SKM-1 (cell line): ENCODE measurements around the gene SLC12A2.

Source experiments
- DNase-seq: peaks from one replicate; lab custom pipeline; 2025; ENCODE audit not compliant: unreplicated experiment; lab: John Stamatoyannopoulos, UW

The SLC12A2 gene

GRCh38 chr5:128093368-128093767, 9.8 kb downstream of the SLC12A2 start:
- no peak for DNase-seq

GRCh38 chr5:128097224-128097623, 13.7 kb downstream of the SLC12A2 start:
- no peak for DNase-seq

DNA sequence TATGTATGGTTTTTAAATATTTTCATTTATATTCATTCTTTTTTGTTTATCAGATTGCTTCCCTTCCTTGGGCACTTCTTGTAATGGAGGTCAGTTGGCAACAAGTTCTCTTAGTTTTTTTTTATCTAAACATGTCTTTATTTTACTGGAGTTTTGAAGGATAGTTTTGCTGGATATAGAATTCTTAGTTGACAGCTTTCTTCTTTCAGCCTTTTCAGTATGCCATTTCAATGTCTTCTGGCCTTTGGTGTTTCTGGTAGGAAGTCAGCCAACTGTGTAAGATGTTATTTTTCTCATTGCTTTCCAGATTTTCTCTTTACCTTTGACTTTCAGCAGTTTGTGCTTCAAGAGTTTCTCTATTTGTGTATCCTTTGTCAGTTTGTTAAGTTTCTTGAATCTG, 14.2 kb downstream of the SLC12A2 start:
- no peak for DNase-seq

DNA sequence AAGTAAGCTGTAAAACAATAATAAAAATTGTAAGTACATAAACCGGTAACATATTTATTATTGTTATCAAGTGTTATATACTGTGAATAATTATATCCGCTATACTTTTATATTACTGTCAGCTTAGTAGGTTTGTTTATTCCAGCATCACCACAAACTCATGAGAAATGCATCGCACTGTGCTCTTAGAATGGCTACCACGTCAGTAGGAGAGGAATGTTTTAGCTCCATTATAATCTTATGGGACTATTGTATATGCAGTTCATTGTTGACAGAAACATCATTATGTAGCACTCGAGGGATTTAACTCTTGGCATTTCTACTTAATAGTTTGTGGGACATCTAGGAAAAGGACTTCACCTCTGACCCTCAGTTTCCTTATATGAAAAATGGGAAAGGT, 16.4 kb downstream of the SLC12A2 start:
- no peak for DNase-seq

DNA sequence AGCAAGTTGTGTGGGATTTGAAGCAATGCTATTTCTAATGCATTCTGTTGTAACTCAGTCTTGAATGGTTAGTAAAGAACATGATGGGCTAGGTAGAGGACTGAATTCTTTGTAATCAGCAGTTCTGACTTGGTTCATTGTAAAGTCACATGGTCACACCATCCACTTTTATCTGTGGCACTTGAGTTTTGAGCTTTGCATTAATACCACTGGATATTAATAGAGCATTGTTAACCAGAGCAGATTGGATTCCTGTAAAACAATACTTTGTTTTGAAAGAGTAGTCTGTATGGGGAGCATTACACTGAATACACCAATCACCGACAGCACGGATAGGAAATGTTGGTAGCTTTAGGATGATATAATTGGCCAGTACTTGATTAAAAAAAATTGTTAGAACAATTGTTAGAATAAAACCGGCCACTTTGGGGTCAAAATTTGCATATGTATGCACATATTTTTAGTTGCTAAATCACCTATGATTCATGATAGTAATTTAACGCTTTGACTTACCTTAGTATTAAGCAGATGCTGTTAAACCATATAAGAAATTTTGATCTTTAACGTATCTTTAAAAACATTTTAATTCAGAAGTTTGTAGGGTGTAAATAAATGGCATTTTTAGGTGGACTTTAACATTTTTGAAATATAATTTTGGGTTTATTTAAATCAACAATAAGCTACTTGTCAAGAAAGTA, 17.4 kb downstream of the SLC12A2 start:
- no peak for DNase-seq

DNA sequence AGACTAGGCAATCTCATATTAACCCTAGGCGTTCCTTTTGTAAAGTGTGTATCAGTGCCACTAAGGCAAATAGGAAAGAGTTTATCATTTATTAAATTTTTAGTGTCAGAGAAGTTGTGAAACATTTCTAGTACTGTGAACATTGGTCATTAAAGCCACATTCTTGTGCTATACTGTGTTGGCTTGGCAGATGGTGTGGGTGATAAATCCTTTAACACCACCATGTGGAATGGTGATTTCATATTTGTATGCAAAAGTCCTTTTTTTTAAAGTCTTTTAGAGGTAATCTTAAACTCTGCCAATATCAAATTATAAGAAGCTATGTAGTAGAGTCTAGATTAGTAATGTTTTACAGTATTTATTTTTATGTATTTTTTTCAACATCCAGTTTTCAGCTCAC, 18.1 kb downstream of the SLC12A2 start:
- DNase-seq: no peak

- DNase-seq: no peak
Measured at GRCh38 chr5:128105203-128105602, 21.6 kb downstream of the SLC12A2 start.

DNA sequence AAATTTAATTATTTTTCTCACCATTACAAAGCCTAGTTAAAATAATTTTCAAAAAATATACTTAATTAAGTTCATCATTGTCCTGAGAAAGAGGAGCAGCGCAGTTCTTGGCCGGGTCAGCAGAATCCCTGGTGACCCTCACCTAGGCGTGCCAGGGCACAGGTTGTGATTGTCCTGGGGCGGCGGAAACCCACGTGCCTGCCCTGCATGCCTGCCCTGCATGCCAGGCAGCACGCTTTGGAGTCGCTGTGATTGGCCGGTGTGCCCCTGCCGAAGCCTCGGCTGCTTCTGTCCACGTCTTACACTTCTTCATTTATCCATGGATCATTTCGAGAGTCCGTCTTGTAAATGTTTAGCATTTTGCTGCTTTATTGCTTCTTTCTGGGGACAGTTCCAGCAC, 25.6 kb downstream of the SLC12A2 start:
- no peak for DNase-seq

- DNase-seq: no peak
Measured at GRCh38 chr5:128109766-128110165, 26.2 kb downstream of the SLC12A2 start.

DNA sequence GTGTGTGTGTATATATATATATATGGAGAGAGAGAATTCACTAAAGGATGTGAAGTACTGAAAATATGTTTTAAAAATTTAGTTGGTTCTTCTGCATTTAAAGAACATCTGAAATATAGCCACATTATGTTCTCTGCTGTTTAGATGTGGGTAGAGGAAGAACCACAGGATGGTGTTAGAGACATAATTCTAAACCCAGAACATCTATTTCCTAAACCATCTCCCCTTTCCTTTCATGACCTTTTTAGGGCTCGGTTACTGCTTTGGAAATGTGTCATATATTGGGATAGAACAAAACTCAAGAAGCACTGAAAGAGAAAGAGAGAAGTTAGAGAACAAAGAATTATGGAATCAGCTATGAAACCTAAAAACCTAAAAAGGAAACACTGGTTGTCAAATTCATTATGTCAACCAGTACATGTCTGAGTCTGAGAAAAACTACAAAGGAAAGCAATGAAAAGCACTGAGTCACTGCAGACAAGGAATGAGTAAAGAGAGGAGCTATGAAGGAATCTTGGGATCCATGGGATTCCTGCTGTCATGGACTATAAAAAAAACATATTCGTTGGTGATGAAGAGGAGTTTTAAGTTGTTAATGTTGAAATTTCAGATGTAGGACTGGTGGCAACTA, 28.4 kb downstream of the SLC12A2 start:
- DNase-seq: no peak

- DNase-seq: no peak
Measured at GRCh38 chr5:128116445-128116844, 32.9 kb downstream of the SLC12A2 start.

DNA sequence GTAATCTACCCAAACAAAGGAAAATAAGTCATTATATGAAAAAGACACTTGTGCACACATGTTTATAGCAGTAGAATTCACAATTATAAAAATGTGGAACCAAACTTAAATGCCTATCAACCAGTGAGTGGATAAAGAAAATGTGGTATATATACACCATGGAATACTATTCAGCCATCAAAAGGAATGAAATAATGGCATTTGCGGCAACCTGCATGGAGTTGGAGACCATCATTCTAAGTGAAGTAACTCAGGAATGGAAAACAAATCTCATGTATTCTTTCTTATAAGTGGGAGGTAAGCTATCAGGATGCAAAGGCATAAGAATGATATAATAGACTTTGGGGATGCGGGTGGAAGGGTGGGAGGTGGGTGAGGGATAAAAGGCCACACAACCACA, 34.6 kb downstream of the SLC12A2 start:
- DNase-seq: no peak

DNA sequence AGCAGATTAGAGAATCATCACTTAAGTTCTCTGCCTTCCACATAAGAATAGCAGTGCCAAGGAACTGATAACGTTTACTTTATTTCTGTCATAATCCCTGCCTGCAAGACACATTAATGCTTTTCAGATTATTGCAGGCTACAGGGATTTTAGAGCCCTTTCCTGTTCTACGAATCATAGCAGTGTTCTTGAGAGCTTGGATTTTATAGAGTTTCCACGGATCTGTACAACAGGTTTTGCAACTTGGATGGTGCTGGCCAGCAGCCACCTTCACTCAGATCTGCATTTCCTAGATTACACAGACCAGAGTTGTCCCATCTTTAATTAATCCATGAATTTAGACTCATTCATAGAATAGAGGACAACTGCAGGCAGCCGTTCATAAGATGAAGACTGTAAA, 38.1 kb downstream of the SLC12A2 start:
- no peak for DNase-seq

- no peak for DNase-seq
Measured at GRCh38 chr5:128123936-128124335, 40.4 kb downstream of the SLC12A2 start.

GRCh38 chr5:128126241-128126640, 42.7 kb downstream of the SLC12A2 start:
- DNase-seq: no peak

DNA sequence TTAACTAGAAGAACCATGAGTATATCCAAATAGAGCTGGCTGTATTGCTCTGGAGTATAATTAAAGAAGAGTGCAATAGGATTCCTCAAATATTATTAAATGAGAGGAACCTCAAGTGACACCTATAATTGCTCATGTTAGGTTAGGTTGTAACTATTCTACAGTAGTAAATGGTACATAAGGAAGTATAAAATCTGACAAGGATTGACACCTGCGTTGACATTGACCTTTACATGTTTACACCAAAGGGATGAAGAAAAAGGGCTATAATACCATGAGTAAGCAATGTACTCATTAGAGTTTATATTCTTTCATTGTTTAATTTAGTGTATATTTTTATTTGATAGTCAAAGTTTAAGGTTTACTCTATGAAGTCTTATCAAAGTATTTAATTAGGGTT, 48.9 kb downstream of the SLC12A2 start:
- no peak for DNase-seq

GRCh38 chr5:128135286-128135685, 51.7 kb downstream of the SLC12A2 start:
- no peak for DNase-seq

DNA sequence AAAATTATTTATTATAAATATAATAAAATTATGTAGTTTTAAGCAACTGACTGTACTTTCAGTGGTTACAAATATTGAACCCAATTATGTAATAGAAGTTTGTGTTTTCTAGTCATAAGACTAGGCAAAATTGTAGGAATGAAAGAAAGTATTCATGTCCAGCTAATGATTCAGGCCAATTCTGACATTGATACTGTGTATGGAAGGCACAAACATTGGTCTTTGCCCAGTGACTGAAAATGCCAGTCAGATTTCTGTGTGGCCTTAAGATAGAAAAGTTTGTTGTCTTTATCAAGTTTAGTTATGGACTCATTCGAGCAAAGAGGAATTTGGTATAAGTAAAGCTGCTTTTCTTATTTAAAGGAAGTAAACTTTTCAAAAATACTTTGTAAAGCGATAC, 60.3 kb downstream of the SLC12A2 start:
- DNase-seq: no peak

DNA sequence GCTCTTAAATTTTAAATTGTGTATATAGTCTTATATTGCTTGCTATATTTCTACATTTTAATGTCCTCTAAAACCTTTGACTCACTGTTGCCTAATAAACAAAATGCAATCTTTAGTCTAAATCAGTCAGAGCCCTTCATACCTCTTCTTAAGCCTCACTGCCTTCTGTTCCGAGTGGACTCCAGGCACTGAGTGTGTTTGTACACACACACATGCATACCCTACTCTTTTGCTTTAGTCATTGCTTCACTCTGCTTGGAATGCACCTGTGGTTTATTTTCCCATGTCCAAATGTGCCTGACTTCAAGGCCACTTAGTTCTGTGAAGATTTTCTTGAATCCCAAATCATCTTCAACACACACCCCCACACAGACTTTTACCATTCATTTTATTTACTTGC, 60.9 kb downstream of the SLC12A2 start:
- DNase-seq: no peak

DNA sequence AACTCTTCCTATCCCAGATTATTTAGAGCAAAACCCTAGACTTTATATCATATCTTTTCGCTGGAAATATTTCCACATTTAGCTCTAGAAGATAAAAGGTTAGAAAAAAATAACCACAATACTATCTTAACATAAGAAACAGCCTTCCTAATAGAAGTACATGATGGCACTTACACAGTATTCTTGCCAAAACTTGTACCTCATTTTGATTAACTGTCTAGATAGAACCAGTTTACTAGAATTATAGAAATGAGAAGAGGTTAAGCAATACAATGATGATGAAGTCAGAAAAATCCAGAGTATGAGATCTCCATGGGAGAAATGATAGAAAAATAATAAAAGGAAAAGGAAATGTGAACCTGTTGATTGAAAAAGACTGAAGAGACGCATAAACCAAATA, 63.1 kb downstream of the SLC12A2 start:
- no peak for DNase-seq

DNA sequence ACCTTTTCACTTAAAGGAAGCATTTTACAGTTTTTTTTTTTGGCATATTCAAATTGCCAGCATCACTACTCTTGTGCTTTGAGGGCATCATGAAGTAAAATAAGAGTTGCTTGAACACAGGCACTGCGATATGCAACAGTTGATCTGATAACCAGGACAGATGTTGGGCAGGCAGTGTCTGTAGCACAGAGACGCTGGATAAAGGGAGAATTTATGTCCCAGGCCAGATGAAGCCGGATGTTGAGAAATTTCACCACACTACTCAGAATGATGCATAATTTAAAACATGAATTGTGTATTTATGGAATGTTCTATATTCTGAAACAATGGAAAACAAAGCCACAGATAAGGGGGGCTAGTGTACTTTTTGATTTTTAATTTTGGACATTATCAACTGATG, 71.4 kb downstream of the SLC12A2 start:
- DNase-seq: no peak

GRCh38 chr5:128155776-128156175, 72.2 kb downstream of the SLC12A2 start:
- DNase-seq: no peak

- no peak for DNase-seq
Measured at GRCh38 chr5:128156521-128156920, 73.0 kb downstream of the SLC12A2 start.
